Natural killer cell (primary cell): ENCODE data around the gene CLCN5. TPM values are rescaled to one million over a fixed set of nuclear protein-coding genes. Genes with fewer than 3 reads are reported as not detected.

Experiments
- ATAC-seq, 3 donors: fragments of 150-1000 bp in 2 of 3; fragments of 200-7000 bp in 1 of 3; cut with Tn5 transposase; 1 replicate in 1 of 3; 2 replicates in 2 of 3; pipeline ENCODE4 v1.10.0; 2021; ENCODE audit warnings: mild to moderate bottlenecking in 2 of 3, moderate library complexity in 2 of 3
- DNase-seq, 2 donors: peaks; one replicate each; pipeline versions ENCODE4 v3.0.0 to v3.0.0-alpha.2; 2013 to 2021; ENCODE audit warnings: mixed read lengths in 1 of 2
- H3K27ac ChIP-seq: one replicate; pipeline ENCODE4 v1.5.1; 2013; ENCODE audit warnings: mild to moderate bottlenecking, low read length
- H3K27me3 ChIP-seq: one replicate; pipeline ENCODE4 v1.6.1; 2013; ENCODE audit warnings: low read length; ENCODE audit not compliant: control insufficient read depth, insufficient read depth
- H3K36me3 ChIP-seq: one replicate; pipeline ENCODE4 v1.6.1; 2013; ENCODE audit warnings: low read length; ENCODE audit not compliant: control insufficient read depth, insufficient read depth
- H3K4me1 ChIP-seq: one replicate; pipeline ENCODE4 v1.6.1; 2013; ENCODE audit warnings: low read length; ENCODE audit not compliant: control insufficient read depth, insufficient read depth
- H3K4me3 ChIP-seq: one replicate; pipeline ENCODE4 v1.5.1; 2013; ENCODE audit warnings: low read length
- H3K9me3 ChIP-seq: one replicate; pipeline ENCODE4 v1.6.1; 2013; ENCODE audit warnings: low read length; ENCODE audit not compliant: control insufficient read depth, insufficient read depth
- H3K27ac Mint-ChIP-seq, 2 donors: one replicate each; pipeline ENCODE4 v1.8.0; 2022; ENCODE audit warnings: mild to moderate bottlenecking in 2 of 2, mixed read lengths in 2 of 2, moderate library complexity in 1 of 2
- H3K27me3 Mint-ChIP-seq, 2 donors: one replicate each; pipeline ENCODE4 v1.8.0; 2022; ENCODE audit warnings: low read depth in 2 of 2, mixed read lengths in 2 of 2
- H3K36me3 Mint-ChIP-seq: one replicate; pipeline ENCODE4 v1.8.0; 2022; ENCODE audit warnings: mixed read lengths
- H3K4me1 Mint-ChIP-seq, 2 donors: one replicate each; pipeline ENCODE4 v1.8.0; 2022; ENCODE audit warnings: mixed read lengths in 2 of 2
- H3K4me3 Mint-ChIP-seq: one replicate; pipeline ENCODE4 v1.8.0; 2022; ENCODE audit warnings: mild to moderate bottlenecking, moderate library complexity, mixed read lengths
- H3K9me3 Mint-ChIP-seq, 2 donors: one replicate each; pipeline ENCODE4 v1.8.0; 2022; ENCODE audit warnings: mixed read lengths in 2 of 2
- WGBS: methylation state at CpG from one replicate; pipeline ENCODE4 v1.1.7; 2013; ENCODE audit warnings: missing lambda C conversion rate; ENCODE audit not compliant: insufficient coverage; 5-methylcytosine and 5-hydroxymethylcytosine counted together
- intact Hi-C: fragments of 100-400 bp; cut with micrococcal nuclease; formaldehyde crosslinking; loops from one replicate; pipeline ENCODE4 v1.14.2; 2022
- total RNA-seq, 4 donors: library from RNA; stranded (reverse); fragments of 120-200 nt in 1 of 4; gene quantifications; one replicate each; pipeline versions ENCODE4 v1.2.3 to v1.2.4, GENCODE V29; 2013 to 2022
- TF ChIP-seq, protein P1 (sequence below): fragments of 200-600 bp; IDR thresholded peaks from one replicate; pipeline ENCODE4 v1.8.0; 2022; ENCODE audit warnings: antibody characterized with exemption

Gene CLCN5
- total RNA-seq, 3 donors from 2014 or later (not counting 1 experiment from before 2014, with no cell fraction given): 2.5 to 4.5 (median 4.0) TPM

DNA sequence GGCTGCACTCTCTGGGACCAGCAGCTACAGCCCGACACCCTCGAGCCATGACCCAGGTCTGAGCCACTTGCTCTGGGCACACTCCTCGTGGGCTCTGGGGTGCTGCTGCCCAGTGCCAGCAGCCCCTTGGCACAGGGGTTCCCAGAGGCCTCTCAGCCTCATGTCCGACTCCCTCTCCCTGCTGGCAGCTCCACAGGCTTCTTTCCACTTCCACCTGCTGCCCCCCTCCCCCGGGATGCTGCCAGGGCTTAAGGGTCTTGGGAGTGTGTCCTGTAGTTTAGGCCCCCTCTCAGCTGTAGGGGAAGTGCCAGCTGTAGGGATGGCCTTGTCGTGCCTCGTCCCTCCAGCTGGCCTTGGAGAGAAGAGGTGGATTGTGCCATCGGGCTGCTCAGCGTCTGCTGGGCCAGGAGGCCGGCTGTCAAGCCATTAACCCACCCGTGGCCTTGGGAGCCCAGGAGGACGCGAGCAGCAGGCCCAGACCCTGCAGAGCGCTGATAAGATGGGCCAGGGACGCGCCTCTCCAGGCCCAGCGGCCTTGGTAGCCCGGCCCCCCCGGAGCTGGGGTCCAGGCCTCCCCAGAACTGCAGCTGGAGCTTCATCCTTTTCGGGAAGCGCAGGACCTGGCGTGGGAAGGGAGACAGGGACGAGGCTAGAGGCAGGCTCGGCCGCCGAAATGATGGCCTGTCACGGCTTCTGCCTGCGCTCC is 44.1 kb upstream of the CLCN5 start:
- Histone ChIP-seq H3K27ac (peak overlapping the region; percentile 61), H3K27me3 (no peaks in the 10 kb centered on the region), H3K9me3 (no peaks in the 10 kb centered on the region), H3K36me3 (no peaks in the 10 kb centered on the region), H3K4me1 (peaks cover 26% of the 10 kb centered on the region), H3K4me3 (peak overlapping the region; percentile 48)
- ATAC-seq (no peak), DNase-seq (no peak)
- no peaks in the 10 kb centered on the region for H3K9me3 Mint-ChIP-seq
- no peaks in the 10 kb centered on the region for H3K36me3 Mint-ChIP-seq
- intact Hi-C loops: no loop called here
- TF ChIP-seq, protein P1, sequence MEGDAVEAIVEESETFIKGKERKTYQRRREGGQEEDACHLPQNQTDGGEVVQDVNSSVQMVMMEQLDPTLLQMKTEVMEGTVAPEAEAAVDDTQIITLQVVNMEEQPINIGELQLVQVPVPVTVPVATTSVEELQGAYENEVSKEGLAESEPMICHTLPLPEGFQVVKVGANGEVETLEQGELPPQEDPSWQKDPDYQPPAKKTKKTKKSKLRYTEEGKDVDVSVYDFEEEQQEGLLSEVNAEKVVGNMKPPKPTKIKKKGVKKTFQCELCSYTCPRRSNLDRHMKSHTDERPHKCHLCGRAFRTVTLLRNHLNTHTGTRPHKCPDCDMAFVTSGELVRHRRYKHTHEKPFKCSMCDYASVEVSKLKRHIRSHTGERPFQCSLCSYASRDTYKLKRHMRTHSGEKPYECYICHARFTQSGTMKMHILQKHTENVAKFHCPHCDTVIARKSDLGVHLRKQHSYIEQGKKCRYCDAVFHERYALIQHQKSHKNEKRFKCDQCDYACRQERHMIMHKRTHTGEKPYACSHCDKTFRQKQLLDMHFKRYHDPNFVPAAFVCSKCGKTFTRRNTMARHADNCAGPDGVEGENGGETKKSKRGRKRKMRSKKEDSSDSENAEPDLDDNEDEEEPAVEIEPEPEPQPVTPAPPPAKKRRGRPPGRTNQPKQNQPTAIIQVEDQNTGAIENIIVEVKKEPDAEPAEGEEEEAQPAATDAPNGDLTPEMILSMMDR: no peak
- H3K4me3 Mint-ChIP-seq: peak overlapping the region; percentile 80
- H3K27me3 Mint-ChIP-seq: peaks cover 0 to 4% of the 10 kb centered on the region in 2 donors
- WGBS: 65% methylated on average over 26 of the region's 28 CpGs
- H3K4me1 Mint-ChIP-seq: peaks cover 0 to 17% of the 10 kb centered on the region in 2 donors
- peak overlapping the region; percentile 26 to 74 for H3K27ac Mint-ChIP-seq

GRCh38 chrX:49878834-49879655 is 43.4 kb upstream of the CLCN5 start, which contains the start of gene USP27X:
USP27X (plus strand) TSS chrX:49879484; CDS start chrX:49880308, 824 bp downstream.
- H3K4me1 Mint-ChIP-seq: peaks cover 0 to 18% of the 10 kb centered on the region in 2 donors
- Histone ChIP-seq H3K4me1 (peaks cover 26% of the 10 kb centered on the region), H3K27ac (peak within 1 kb of the TSS; percentile 61), H3K4me3 (peak within 1 kb of the TSS; percentile 58), H3K36me3 (no peaks in the 10 kb centered on the region), H3K27me3 (no peaks in the 10 kb centered on the region), H3K9me3 (no peaks in the 10 kb centered on the region)
- H3K9me3 Mint-ChIP-seq: no peaks in the 10 kb centered on the region
- peak within 1 kb of the TSS; percentile 81 for H3K4me3 Mint-ChIP-seq
- H3K36me3 Mint-ChIP-seq: no peaks in the 10 kb centered on the region
- TF ChIP-seq, protein P1: peak; percentile 43
- ATAC-seq (peak; percentile 94 to 97 (median 94)), DNase-seq (peak; percentile 69 to 89)
- no peaks in the 10 kb centered on the region for H3K27me3 Mint-ChIP-seq
- intact Hi-C loops: loop anchor here (1.0 kb wide), 1 partner anchor 43 kb away; the partner anchor contains the start of gene CLCN5
- WGBS: under 1% methylated on average over 57 of the region's 60 CpGs
- peak within 1 kb of the TSS; percentile 26 to 74 for H3K27ac Mint-ChIP-seq

GRCh38 chrX:49879656-49880277 is 42.6 kb upstream of the CLCN5 start:
- Histone ChIP-seq H3K4me1 (peaks cover 26% of the 10 kb centered on the region), H3K27me3 (no peaks in the 10 kb centered on the region), H3K27ac (peak overlapping the region; percentile 54), H3K9me3 (no peaks in the 10 kb centered on the region), H3K4me3 (peak overlapping the region; percentile 58), H3K36me3 (no peaks in the 10 kb centered on the region)
- intact Hi-C loops: loop anchor here (1.0 kb wide), 1 partner anchor 43 kb away; the partner anchor contains the start of gene CLCN5
- ATAC-seq (peak in 1 of 3 donors; percentile 7), DNase-seq (peak in 1 of 2 donors; percentile 24)
- TF ChIP-seq, protein P1: no peak
- H3K27me3 Mint-ChIP-seq: no peaks in the 10 kb centered on the region
- 1% methylated on average over 37 of the region's 55 CpGs for WGBS
- H3K9me3 Mint-ChIP-seq: no peaks in the 10 kb centered on the region
- no peaks in the 10 kb centered on the region for H3K36me3 Mint-ChIP-seq
- peak overlapping the region in 1 of 2 donors; percentile 74 for H3K27ac Mint-ChIP-seq
- peak overlapping the region; percentile 81 for H3K4me3 Mint-ChIP-seq
- peaks cover 0 to 21% of the 10 kb centered on the region in 2 donors for H3K4me1 Mint-ChIP-seq
